ENCODE data around the gene PAX4.

PAX4 gene

GRCh38 chr7:127600885-127601284 is 17.1 kb downstream of the PAX4 start:
- Histone ChIP-seq H3K27me3 (ENCODE audit: control insufficient read depth in 1 of 2, insufficient read depth in 2 of 2, low read length in 2 of 2) (no peaks in the 10 kb centered on the region), H3K27ac (ENCODE audit: low read depth, low read length) (no peak overlapping the region), H3K9ac (ENCODE audit: low read depth in 1 of 2, low read length in 2 of 2) (no peak overlapping the region), H3K36me3 (ENCODE audit: control insufficient read depth in 1 of 2, insufficient read depth in 2 of 2, low read length in 2 of 2) (no peaks in the 10 kb centered on the region), H3K9me3 (ENCODE audit: control insufficient read depth in 1 of 2, low read length in 2 of 2) (no peaks in the 10 kb centered on the region), H3K4me3 (ENCODE audit: low read depth in 1 of 2, low read length in 2 of 2) (no peak overlapping the region), H3K4me1 (ENCODE audit: control insufficient read depth in 1 of 2, insufficient read depth in 2 of 2, low read length in 2 of 2) (no peaks in the 10 kb centered on the region)

GRCh38 chr7:127598318-127598717 is 19.6 kb downstream of the PAX4 start:
- no peak overlapping the region for H3K4me3 ChIP-seq (ENCODE audit: low read depth in 1 of 2, low read length in 2 of 2)
- H3K9ac ChIP-seq (ENCODE audit: low read depth in 1 of 2, low read length in 2 of 2) = no peak overlapping the region
- no peaks in the 10 kb centered on the region for H3K27me3 ChIP-seq (ENCODE audit: control insufficient read depth in 1 of 2, insufficient read depth in 2 of 2, low read length in 2 of 2)
- H3K36me3 ChIP-seq (ENCODE audit: control insufficient read depth in 1 of 2, insufficient read depth in 2 of 2, low read length in 2 of 2) = no peaks in the 10 kb centered on the region
- no peaks in the 10 kb centered on the region for H3K9me3 ChIP-seq (ENCODE audit: control insufficient read depth in 1 of 2, low read length in 2 of 2)
- peaks cover 3 to 9% of the 10 kb centered on the region in 2 donors for H3K4me1 ChIP-seq (ENCODE audit: control insufficient read depth in 1 of 2, insufficient read depth in 2 of 2, low read length in 2 of 2)
- no peak overlapping the region for H3K27ac ChIP-seq (ENCODE audit: low read depth, low read length)

GRCh38 chr7:127595737-127596136 is 22.2 kb downstream of the PAX4 start:
- no peaks in the 10 kb centered on the region for H3K9me3 ChIP-seq (ENCODE audit: control insufficient read depth in 1 of 2, low read length in 2 of 2)
- H3K27ac ChIP-seq (ENCODE audit: low read depth, low read length) = no peak overlapping the region
- peaks cover 10 to 13% of the 10 kb centered on the region in 2 donors for H3K36me3 ChIP-seq (ENCODE audit: control insufficient read depth in 1 of 2, insufficient read depth in 2 of 2, low read length in 2 of 2)
- H3K9ac ChIP-seq (ENCODE audit: low read depth in 1 of 2, low read length in 2 of 2) = no peak overlapping the region
- peaks cover 3 to 9% of the 10 kb centered on the region in 2 donors for H3K4me1 ChIP-seq (ENCODE audit: control insufficient read depth in 1 of 2, insufficient read depth in 2 of 2, low read length in 2 of 2)
- H3K27me3 ChIP-seq (ENCODE audit: control insufficient read depth in 1 of 2, insufficient read depth in 2 of 2, low read length in 2 of 2) = no peaks in the 10 kb centered on the region
- H3K4me3 ChIP-seq (ENCODE audit: low read depth in 1 of 2, low read length in 2 of 2) = no peak overlapping the region

- Histone ChIP-seq H3K27ac (ENCODE audit: low read depth, low read length) (no peak overlapping the region), H3K4me3 (ENCODE audit: low read depth in 1 of 2, low read length in 2 of 2) (no peak overlapping the region), H3K36me3 (ENCODE audit: control insufficient read depth in 1 of 2, insufficient read depth in 2 of 2, low read length in 2 of 2) (peaks cover 13 to 17% of the 10 kb centered on the region in 2 donors), H3K4me1 (ENCODE audit: control insufficient read depth in 1 of 2, insufficient read depth in 2 of 2, low read length in 2 of 2) (peaks cover 6 to 14% of the 10 kb centered on the region in 2 donors), H3K9ac (ENCODE audit: low read depth in 1 of 2, low read length in 2 of 2) (no peak overlapping the region), H3K27me3 (ENCODE audit: control insufficient read depth in 1 of 2, insufficient read depth in 2 of 2, low read length in 2 of 2) (no peaks in the 10 kb centered on the region), H3K9me3 (ENCODE audit: control insufficient read depth in 1 of 2, low read length in 2 of 2) (no peaks in the 10 kb centered on the region)
Measured at GRCh38 chr7:127594490-127594889, 23.5 kb downstream of the PAX4 start.

- no peaks in the 10 kb centered on the region for H3K27me3 ChIP-seq (ENCODE audit: control insufficient read depth in 1 of 2, insufficient read depth in 2 of 2, low read length in 2 of 2)
Measured at GRCh38 chr7:127592550-127592949, 25.4 kb downstream of the PAX4 start.

GRCh38 chr7:127591591-127591990 is 26.4 kb downstream of the PAX4 start:
- H3K9ac ChIP-seq (ENCODE audit: low read depth in 1 of 2, low read length in 2 of 2) = no peak overlapping the region
- no peaks in the 10 kb centered on the region for H3K9me3 ChIP-seq (ENCODE audit: control insufficient read depth in 1 of 2, low read length in 2 of 2)
- peaks cover 19% of the 10 kb centered on the region in 2 donors for H3K4me1 ChIP-seq (ENCODE audit: control insufficient read depth in 1 of 2, insufficient read depth in 2 of 2, low read length in 2 of 2)
- H3K27me3 ChIP-seq (ENCODE audit: control insufficient read depth in 1 of 2, insufficient read depth in 2 of 2, low read length in 2 of 2) = no peaks in the 10 kb centered on the region
- H3K27ac ChIP-seq (ENCODE audit: low read depth, low read length) = no peak overlapping the region
- no peak overlapping the region for H3K4me3 ChIP-seq (ENCODE audit: low read depth in 1 of 2, low read length in 2 of 2)
- H3K36me3 ChIP-seq (ENCODE audit: control insufficient read depth in 1 of 2, insufficient read depth in 2 of 2, low read length in 2 of 2) = peaks cover 13 to 17% of the 10 kb centered on the region in 2 donors

More at GRCh38 chr7:127592550-127592949, 25.4 kb downstream of the PAX4 start:
- H3K9me3 ChIP-seq (ENCODE audit: control insufficient read depth in 1 of 2, low read length in 2 of 2) = no peaks in the 10 kb centered on the region
- H3K27ac ChIP-seq (ENCODE audit: low read depth, low read length) = no peak overlapping the region
- H3K4me3 ChIP-seq (ENCODE audit: low read depth in 1 of 2, low read length in 2 of 2) = no peak overlapping the region
- no peak overlapping the region for H3K9ac ChIP-seq (ENCODE audit: low read depth in 1 of 2, low read length in 2 of 2)
- peaks cover 17 to 19% of the 10 kb centered on the region in 2 donors for H3K4me1 ChIP-seq (ENCODE audit: control insufficient read depth in 1 of 2, insufficient read depth in 2 of 2, low read length in 2 of 2)
- H3K36me3 ChIP-seq (ENCODE audit: control insufficient read depth in 1 of 2, insufficient read depth in 2 of 2, low read length in 2 of 2) = peaks cover 13 to 17% of the 10 kb centered on the region in 2 donors

- Histone ChIP-seq H3K36me3 (ENCODE audit: control insufficient read depth in 1 of 2, insufficient read depth in 2 of 2, low read length in 2 of 2) (peaks cover 13 to 17% of the 10 kb centered on the region in 2 donors), H3K9me3 (ENCODE audit: control insufficient read depth in 1 of 2, low read length in 2 of 2) (no peaks in the 10 kb centered on the region), H3K27me3 (ENCODE audit: control insufficient read depth in 1 of 2, insufficient read depth in 2 of 2, low read length in 2 of 2) (no peaks in the 10 kb centered on the region), H3K9ac (ENCODE audit: low read depth in 1 of 2, low read length in 2 of 2) (no peak overlapping the region), H3K27ac (ENCODE audit: low read depth, low read length) (no peak overlapping the region), H3K4me1 (ENCODE audit: control insufficient read depth in 1 of 2, insufficient read depth in 2 of 2, low read length in 2 of 2) (peaks cover 19% of the 10 kb centered on the region in 2 donors), H3K4me3 (ENCODE audit: low read depth in 1 of 2, low read length in 2 of 2) (no peak overlapping the region)
Measured at GRCh38 chr7:127591189-127591588, 26.8 kb downstream of the PAX4 start.

GRCh38 chr7:127589896-127590295 is 28.0 kb downstream of the PAX4 start:
- no peak overlapping the region for H3K4me3 ChIP-seq (ENCODE audit: low read depth in 1 of 2, low read length in 2 of 2)
- no peaks in the 10 kb centered on the region for H3K27me3 ChIP-seq (ENCODE audit: control insufficient read depth in 1 of 2, insufficient read depth in 2 of 2, low read length in 2 of 2)
- no peak overlapping the region for H3K27ac ChIP-seq (ENCODE audit: low read depth, low read length)
- no peaks in the 10 kb centered on the region for H3K9me3 ChIP-seq (ENCODE audit: control insufficient read depth in 1 of 2, low read length in 2 of 2)
- H3K9ac ChIP-seq (ENCODE audit: low read depth in 1 of 2, low read length in 2 of 2) = no peak overlapping the region
- H3K4me1 ChIP-seq (ENCODE audit: control insufficient read depth in 1 of 2, insufficient read depth in 2 of 2, low read length in 2 of 2) = peaks cover 23 to 27% of the 10 kb centered on the region in 2 donors
- peaks cover 13 to 17% of the 10 kb centered on the region in 2 donors for H3K36me3 ChIP-seq (ENCODE audit: control insufficient read depth in 1 of 2, insufficient read depth in 2 of 2, low read length in 2 of 2)

- peaks cover 20 to 35% of the 10 kb centered on the region in 2 donors for H3K4me1 ChIP-seq (ENCODE audit: control insufficient read depth in 1 of 2, insufficient read depth in 2 of 2, low read length in 2 of 2)
- H3K9me3 ChIP-seq (ENCODE audit: control insufficient read depth in 1 of 2, low read length in 2 of 2) = no peaks in the 10 kb centered on the region
Measured at GRCh38 chr7:127588697-127589482, 29.1 kb downstream of the PAX4 start.

GRCh38 chr7:127588019-127588696 is 29.8 kb downstream of the PAX4 start, which contains the start of gene ARF5:
Gene ARF5 (plus strand): TSS chr7:127588411. CDS start chr7:127588499, 88 bp downstream.
- Histone ChIP-seq H3K9me3 (ENCODE audit: control insufficient read depth in 1 of 2, low read length in 2 of 2) (no peaks in the 10 kb centered on the region), H3K9ac (ENCODE audit: low read depth in 1 of 2, low read length in 2 of 2) (peak within 1 kb of the TSS; percentile 85 to 91), H3K4me3 (ENCODE audit: low read depth in 1 of 2, low read length in 2 of 2) (peak within 1 kb of the TSS; percentile 86 to 91), H3K4me1 (ENCODE audit: control insufficient read depth in 1 of 2, insufficient read depth in 2 of 2, low read length in 2 of 2) (peaks cover 27 to 42% of the 10 kb centered on the region in 2 donors), H3K27ac (ENCODE audit: low read depth, low read length) (peak within 1 kb of the TSS; percentile 70), H3K36me3 (ENCODE audit: control insufficient read depth in 1 of 2, insufficient read depth in 2 of 2, low read length in 2 of 2) (peaks cover 13 to 23% of the 10 kb centered on the region in 2 donors), H3K27me3 (ENCODE audit: control insufficient read depth in 1 of 2, insufficient read depth in 2 of 2, low read length in 2 of 2) (no peaks in the 10 kb centered on the region)

More at GRCh38 chr7:127588697-127589482, 29.1 kb downstream of the PAX4 start:
- peak overlapping the region; percentile 85 to 91 for H3K9ac ChIP-seq (ENCODE audit: low read depth in 1 of 2, low read length in 2 of 2)
- peaks cover 13 to 17% of the 10 kb centered on the region in 2 donors for H3K36me3 ChIP-seq (ENCODE audit: control insufficient read depth in 1 of 2, insufficient read depth in 2 of 2, low read length in 2 of 2)
- peak overlapping the region; percentile 70 for H3K27ac ChIP-seq (ENCODE audit: low read depth, low read length)
- no peaks in the 10 kb centered on the region for H3K27me3 ChIP-seq (ENCODE audit: control insufficient read depth in 1 of 2, insufficient read depth in 2 of 2, low read length in 2 of 2)
- peak overlapping the region; percentile 86 to 91 for H3K4me3 ChIP-seq (ENCODE audit: low read depth in 1 of 2, low read length in 2 of 2)
